Measurements from ENCODE around the gene USP24. TPM values are rescaled to one million over a fixed set of nuclear protein-coding genes. Genes with fewer than 3 reads are reported as not detected.

The USP24 gene
- total RNA-seq, 6 experiments from 2014 or later, result 19.9 to 28.0 (median 21.9) TPM

DNA sequence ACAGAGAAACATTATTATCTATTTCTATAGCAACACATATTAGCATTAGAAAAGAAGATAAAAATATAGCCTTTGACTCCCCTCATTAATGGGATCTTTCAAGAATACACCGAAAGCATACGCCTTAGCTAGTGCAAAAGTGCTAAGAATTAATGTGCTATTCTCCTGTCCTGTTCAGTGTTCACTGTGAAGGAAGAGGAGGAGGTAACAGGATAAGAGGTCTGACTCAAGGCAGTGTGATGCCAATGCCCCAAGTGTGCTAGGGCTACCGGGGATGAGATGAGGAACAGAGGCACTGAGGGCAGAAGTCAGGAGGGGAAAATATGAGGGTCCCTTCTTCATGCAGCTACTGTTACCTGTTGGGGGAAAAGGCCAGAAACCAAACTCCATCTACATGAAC, 43.5 kb downstream of the USP24 start:
- TF ChIP-seq, protein P1, sequence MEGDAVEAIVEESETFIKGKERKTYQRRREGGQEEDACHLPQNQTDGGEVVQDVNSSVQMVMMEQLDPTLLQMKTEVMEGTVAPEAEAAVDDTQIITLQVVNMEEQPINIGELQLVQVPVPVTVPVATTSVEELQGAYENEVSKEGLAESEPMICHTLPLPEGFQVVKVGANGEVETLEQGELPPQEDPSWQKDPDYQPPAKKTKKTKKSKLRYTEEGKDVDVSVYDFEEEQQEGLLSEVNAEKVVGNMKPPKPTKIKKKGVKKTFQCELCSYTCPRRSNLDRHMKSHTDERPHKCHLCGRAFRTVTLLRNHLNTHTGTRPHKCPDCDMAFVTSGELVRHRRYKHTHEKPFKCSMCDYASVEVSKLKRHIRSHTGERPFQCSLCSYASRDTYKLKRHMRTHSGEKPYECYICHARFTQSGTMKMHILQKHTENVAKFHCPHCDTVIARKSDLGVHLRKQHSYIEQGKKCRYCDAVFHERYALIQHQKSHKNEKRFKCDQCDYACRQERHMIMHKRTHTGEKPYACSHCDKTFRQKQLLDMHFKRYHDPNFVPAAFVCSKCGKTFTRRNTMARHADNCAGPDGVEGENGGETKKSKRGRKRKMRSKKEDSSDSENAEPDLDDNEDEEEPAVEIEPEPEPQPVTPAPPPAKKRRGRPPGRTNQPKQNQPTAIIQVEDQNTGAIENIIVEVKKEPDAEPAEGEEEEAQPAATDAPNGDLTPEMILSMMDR (IDR thresholded peaks at IDR 0.05), result no peak
- no peak for TF ChIP-seq POLR2A (IDR thresholded peaks at IDR 0.05)
- WGBS (ENCODE audit: insufficient coverage, low coverage, low lambda C conversion rate, missing lambda C conversion rate), result 100% methylated on average over 3 of the region's 3 CpGs
- DNase-seq (no peak), ATAC-seq (no peak)
- no peak overlapping the region for H3K4me3 ChIP-seq
- H3K4me1 ChIP-seq, result no peaks in the 10 kb centered on the region
- intact Hi-C loops (cut with DNase I), result no loop called here
- no peaks in the 10 kb centered on the region for H3K9me3 ChIP-seq
- H3K27ac ChIP-seq, result no peak overlapping the region
- H3K27me3 ChIP-seq, result no peaks in the 10 kb centered on the region
- H3K36me3 ChIP-seq, result peaks cover 0 to 12% (median 0%) of the 10 kb centered on the region in 4 donors

DNA sequence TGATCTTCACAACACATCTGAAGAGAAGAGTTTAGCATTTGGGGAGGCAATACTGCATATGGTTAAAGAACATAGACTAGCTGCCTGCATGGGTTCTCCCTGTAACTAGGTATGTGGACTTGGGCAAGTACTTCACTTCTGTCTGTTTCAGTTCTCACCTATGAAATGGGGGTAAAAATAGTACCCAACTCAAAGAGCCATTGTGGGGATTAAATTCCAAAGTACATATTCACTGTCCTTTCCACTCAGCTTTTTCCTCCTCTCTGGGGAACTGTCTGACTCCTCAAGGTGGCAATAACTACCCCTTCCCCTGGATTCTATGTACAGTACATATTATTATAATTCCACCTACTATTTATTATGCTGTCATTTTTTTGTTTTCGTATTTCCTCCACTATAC, 44.7 kb downstream of the USP24 start:
- Histone ChIP-seq H3K27ac (no peak overlapping the region), H3K36me3 (peaks cover 0 to 15% (median 0%) of the 10 kb centered on the region in 4 donors), H3K9me3 (no peaks in the 10 kb centered on the region), H3K4me3 (no peak overlapping the region), H3K4me1 (no peaks in the 10 kb centered on the region), H3K27me3 (no peaks in the 10 kb centered on the region)
- DNase-seq (no peak), ATAC-seq (no peak)
- TF ChIP-seq, protein P1 (IDR thresholded peaks at IDR 0.05), result no peak
- no peak for TF ChIP-seq POLR2A (IDR thresholded peaks at IDR 0.05)
- intact Hi-C loops (cut with DNase I), result no loop called here
- WGBS (ENCODE audit: insufficient coverage, low coverage, low lambda C conversion rate, missing lambda C conversion rate), result 100% methylated on average over 1 of the region's 1 CpG

DNA sequence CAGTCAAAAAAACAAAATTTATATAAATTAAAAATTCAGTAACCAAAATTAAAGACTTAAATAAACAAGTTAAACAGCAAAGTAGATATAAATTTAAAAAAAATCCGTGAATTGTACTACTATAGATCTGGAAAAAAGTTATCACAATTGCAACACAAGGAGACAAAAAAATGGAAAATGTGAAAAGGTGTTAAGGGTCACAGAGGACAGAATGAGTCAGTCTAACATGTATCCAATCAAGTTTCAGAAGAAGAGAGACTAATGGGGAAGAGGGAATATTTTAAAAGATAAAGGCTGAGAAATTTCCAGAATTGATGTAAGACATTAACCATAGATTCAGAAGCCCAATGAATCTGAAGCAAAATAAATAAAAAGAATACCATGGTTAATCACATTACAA, 46.0 kb downstream of the USP24 start:
- Histone ChIP-seq H3K27me3 (no peaks in the 10 kb centered on the region), H3K4me1 (no peaks in the 10 kb centered on the region), H3K4me3 (no peak overlapping the region), H3K9me3 (no peaks in the 10 kb centered on the region), H3K27ac (no peak overlapping the region), H3K36me3 (peaks cover 0 to 22% (median 0%) of the 10 kb centered on the region in 4 donors)
- intact Hi-C loops (cut with DNase I), result no loop called here
- no peak for ATAC-seq
- TF ChIP-seq POLR2A (IDR thresholded peaks at IDR 0.05), result no peak
- TF ChIP-seq, protein P1 (IDR thresholded peaks at IDR 0.05), result no peak
- no peak for DNase-seq
- 77% methylated on average over 1 of the region's 1 CpG for WGBS (ENCODE audit: insufficient coverage, low coverage, low lambda C conversion rate, missing lambda C conversion rate)

DNA sequence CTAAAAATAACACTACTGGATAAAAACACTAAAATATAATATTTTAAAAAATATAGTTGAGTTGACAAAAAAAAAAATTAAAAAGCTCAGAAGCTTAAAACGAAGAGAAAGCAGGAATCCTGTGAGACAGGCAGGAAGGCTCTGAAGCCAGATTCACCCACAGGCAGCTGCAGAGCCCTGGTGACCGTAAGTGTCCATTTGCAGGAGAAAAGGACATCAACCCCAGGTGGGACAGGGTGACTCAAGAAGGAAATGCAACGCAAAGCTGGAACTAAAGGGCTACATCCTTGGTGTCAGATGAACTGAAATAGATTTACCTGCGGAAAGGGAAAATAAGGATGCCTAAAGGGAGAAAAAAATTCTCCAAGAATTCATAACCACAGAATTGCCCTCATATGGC, 46.8 kb downstream of the USP24 start:
- TF ChIP-seq POLR2A (IDR thresholded peaks at IDR 0.05), result no peak
- TF ChIP-seq, protein P1 (IDR thresholded peaks at IDR 0.05), result no peak
- no peak for DNase-seq
- WGBS (ENCODE audit: insufficient coverage, low coverage, low lambda C conversion rate, missing lambda C conversion rate), result 73% methylated on average over 4 of the region's 4 CpGs
- intact Hi-C loops (cut with DNase I), result no loop called here
- no peaks in the 10 kb centered on the region for H3K4me1 ChIP-seq
- no peak overlapping the region for H3K27ac ChIP-seq
- no peaks in the 10 kb centered on the region for H3K9me3 ChIP-seq
- H3K36me3 ChIP-seq, result peaks cover 0 to 29% (median 0%) of the 10 kb centered on the region in 4 donors
- H3K4me3 ChIP-seq, result no peak overlapping the region
- H3K27me3 ChIP-seq, result no peaks in the 10 kb centered on the region
- ATAC-seq, result no peak
